GM08714 (cell line): ENCODE data around the gene TNK2.

Experiments used
- H3K4me3 ChIP-seq: fragments of 200-500 bp; sonication (Bioruptor generic); 2 replicates; pipeline ENCODE4 v1.5.1; 2014; ENCODE audit warnings: mild to moderate bottlenecking, low read length, inconsistent platforms
- ZNF274 ChIP-seq: IDR thresholded peaks from 2 replicates; pipeline ENCODE4 v1.6.1; 2012; ENCODE audit warnings: mild to moderate bottlenecking, low read depth, low read length

The TNK2 gene

GRCh38 chr3:195897081-195897852 is 11.1 kb downstream of the TNK2 start:
- H3K4me3 ChIP-seq, result no peak overlapping the region
- no peak for TF ChIP-seq ZNF274

GRCh38 chr3:195896361-195897080 is 11.8 kb downstream of the TNK2 start:
- TF ChIP-seq ZNF274, result no peak
- peak overlapping the region; percentile 71; the same call in 1 of the 2 replicates for H3K4me3 ChIP-seq

DNA sequence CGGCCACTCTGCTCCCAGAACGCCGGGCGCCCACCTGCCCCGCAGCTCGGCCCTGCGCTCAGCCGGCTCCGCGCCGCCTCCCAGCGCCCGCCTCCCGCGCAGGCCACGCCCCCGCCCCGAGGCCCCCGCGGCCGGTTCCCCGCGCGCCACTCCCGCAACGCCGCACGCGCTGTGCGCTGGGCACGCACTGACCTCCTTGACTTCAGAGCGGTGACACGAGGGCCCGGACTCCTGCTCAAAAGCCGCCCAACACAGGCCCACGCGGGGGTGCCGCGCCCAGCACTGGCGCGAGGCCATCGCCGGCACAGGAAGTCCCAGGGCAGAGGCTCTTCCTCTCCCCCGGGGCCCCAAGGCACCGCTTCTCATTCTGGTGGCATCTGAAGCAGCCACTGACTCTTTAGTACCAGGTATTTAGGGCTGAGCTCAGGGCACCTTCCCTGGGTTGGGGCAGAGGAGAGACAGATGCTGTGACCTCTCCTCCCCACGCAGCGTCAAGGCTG is 12.4 kb downstream of the TNK2 start:
- no peak for TF ChIP-seq ZNF274
- peak overlapping the region; percentile 71; the same call in 1 of the 2 replicates for H3K4me3 ChIP-seq

DNA sequence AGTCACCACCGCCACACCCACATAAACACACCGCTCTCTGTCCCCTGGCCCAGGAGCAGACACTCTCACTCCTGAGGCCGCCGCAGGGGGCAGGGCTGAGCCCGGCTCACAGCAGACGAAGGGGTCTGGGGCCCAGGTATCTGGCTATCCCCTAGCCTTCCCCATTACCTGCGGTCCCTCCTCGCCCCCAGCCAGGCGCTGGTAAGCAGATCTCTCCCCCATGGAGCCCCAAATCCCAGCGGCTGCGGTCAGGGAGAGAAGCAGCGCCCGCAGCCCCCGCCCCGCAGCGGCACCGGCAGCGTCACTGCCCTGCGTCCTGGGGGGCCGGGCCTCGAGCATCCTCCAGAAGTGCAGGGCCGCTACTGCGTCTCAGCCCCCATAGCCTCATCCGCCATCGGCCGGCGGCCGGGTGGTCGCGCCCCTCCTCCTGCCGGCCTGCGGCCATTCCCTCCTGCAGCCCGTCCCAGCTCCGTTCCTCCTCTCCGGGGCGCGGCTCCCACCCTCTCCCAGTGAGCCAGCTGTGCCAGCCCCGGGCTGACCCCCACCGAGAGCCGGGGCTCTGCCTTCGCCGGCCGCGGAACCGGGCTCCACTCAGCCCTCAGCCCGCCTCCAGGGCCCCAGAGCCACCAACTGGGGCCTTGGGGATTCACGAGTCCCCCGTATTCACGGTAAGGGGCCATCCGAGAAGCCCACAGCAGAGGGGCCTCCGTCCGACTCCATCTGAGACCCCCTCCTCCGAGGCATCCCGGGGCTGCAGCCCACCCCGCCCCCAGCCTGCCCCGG is 13.1 kb downstream of the TNK2 start:
- H3K4me3 ChIP-seq, result peak overlapping the region; percentile 71
- TF ChIP-seq ZNF274, result no peak

DNA sequence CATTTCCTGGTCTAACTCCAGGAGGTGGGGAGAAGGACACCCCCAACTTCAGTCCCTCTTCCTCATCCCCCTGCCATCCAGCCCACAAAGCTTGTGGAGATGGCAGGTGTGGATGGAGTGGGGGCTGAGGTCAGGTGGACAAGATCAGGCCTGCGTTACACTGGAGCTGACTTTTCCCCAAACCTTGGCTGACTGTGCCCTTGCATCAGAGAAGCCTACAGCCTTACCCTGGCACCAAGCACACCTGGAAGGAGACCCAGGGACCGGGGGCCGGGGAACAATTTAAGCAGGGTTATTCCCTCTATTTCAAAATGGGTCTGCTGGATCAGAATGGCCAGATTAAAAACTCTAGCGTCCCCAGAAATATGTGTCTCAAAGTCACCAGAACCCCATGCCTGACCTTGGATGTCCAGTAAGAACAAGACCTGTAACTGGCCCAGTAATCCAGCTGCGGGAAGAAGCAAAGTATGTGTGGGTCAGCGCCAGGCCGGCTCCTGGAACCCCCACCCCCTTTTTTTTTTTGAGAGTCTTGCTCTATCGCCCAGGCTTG is 14.4 kb downstream of the TNK2 start:
- TF ChIP-seq ZNF274, result no peak
- no peak overlapping the region for H3K4me3 ChIP-seq

DNA sequence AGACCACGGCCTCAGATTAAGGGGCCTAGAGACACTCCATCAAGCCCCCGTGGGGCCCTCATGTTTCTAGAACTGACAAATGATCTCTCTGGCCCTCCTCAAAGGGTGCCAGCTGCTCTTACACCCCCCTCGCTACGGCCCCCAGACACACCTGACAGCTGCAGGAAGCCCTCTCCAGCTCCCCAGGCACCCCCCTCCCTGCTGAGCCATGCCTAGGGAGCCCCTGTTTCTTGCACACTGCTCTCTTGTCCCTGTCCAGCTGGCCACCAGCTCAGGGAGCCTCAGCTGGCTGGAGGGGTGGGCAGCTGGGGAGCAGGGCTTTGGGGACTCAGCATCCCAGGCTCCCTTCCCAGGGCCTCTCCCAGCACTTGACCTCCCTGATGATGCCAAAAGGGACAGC is 14.8 kb downstream of the TNK2 start:
- no peak for TF ChIP-seq ZNF274
- H3K4me3 ChIP-seq, result no peak overlapping the region

DNA sequence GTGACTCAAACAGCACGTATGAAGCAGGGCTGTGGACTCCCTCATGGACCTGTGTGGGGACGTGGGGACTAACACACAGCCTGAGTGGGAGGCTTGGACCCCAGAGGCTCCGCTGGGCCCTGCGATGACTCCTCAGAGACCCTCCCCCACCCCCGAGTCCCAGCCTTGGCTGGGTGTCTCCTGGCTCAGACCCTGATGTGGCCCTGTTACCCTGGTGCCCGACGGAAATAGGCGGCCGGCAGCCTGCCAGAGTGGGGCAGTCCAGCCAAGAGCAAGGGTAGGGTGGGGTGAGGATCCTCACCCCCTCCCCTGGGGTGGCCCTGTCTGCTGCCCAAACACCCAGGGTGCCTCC is 15.3 kb downstream of the TNK2 start:
- no peak overlapping the region for H3K4me3 ChIP-seq
- no peak for TF ChIP-seq ZNF274

GRCh38 chr3:195892105-195893043 is 16.0 kb downstream of the TNK2 start:
- TF ChIP-seq ZNF274, result no peak
- H3K4me3 ChIP-seq, result no peak overlapping the region

DNA sequence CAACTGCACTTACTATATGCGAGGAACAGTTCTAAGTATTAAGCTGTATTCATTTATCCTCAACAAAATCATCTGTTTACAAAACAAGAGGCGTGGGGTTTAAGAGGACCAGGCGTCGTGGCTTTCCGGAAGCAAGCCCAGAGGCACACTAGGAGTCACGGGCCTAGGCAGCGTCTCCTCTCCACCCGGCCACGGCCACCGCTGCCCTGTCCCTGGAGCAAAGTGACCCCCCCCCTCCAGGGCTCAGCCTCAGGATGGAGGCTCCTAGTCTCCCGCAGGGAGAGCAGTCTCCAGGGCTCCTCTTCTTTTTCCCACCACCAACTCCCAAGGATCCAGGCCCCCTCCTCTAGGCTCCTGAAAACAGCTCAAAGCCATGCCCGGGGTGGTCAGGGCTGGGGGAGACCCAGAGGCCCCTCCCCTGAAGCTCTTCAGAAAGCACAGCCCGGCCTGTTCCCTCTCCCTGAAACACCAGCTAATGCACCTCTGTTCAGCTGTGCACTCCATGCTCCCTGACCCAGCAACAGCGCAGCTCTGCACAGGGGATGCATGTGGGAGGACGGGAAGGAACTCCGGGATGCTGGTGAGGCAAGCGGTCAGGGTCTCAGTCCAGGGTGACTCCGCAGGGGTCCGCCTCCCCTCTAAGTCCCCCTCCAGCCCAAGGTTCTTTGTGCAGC is 16.8 kb downstream of the TNK2 start:
- TF ChIP-seq ZNF274, result no peak
- H3K4me3 ChIP-seq, result no peak overlapping the region

GRCh38 chr3:195889870-195890295 is 18.5 kb downstream of the TNK2 start:
- H3K4me3 ChIP-seq, result no peak overlapping the region
- no peak for TF ChIP-seq ZNF274

GRCh38 chr3:195888981-195889869 is 19.1 kb downstream of the TNK2 start:
- TF ChIP-seq ZNF274, result no peak
- no peak overlapping the region for H3K4me3 ChIP-seq

DNA sequence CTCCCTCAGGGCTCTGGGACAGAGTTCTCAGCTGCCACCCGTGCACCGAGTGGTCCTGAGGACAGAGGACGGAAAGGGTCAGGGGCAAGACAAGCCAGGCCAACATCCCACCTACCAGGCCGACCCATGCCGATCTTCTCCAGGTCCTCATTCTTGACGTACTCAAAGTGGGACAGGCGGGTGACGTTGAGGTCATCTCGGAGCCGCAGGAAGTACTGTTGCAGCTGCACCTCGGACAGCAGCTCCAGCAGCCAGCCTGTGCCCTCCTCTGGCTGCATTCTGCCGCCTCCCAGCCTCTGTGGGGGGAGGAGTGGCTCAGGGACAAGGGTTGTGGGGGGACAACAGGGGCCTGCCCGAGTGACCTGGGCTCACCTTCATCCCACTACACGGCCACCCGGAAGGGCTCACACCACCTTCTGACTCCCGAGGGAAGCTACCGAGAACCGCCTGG is 20.0 kb downstream of the TNK2 start:
- H3K4me3 ChIP-seq, result no peak overlapping the region
- no peak for TF ChIP-seq ZNF274
